ENCODE measurements around the gene BTBD1. TPM values are rescaled to one million over a fixed set of nuclear protein-coding genes. Genes with fewer than 3 reads are reported as not detected.

BTBD1 gene
- polyA plus RNA-seq (ENCODE audit: insufficient read length in 3 of 3) = 10 to 100 TPM; 70.7 to 77.1 (median 74.2) TPM

GRCh38 chr15:83066734-83067637 lies at the start of gene BTBD1:
TSS of gene BTBD1 (minus strand) at chr15:83067252. CDS start at chr15:83067151, 101 bp downstream.
- peak; percentile 64 to 81 (median 81) for DNase-seq (ENCODE audit: low read depth in 3 of 3, low spot score in 2 of 3)

- no peak for DNase-seq (ENCODE audit: low read depth in 3 of 3, low spot score in 2 of 3)
Measured at GRCh38 chr15:83115831-83116565, 48.9 kb upstream of the BTBD1 start.

- DNase-seq (ENCODE audit: low read depth in 3 of 3, low spot score in 2 of 3) = no peak
Measured at GRCh38 chr15:83115410-83115809, 48.4 kb upstream of the BTBD1 start.

- no peak for DNase-seq (ENCODE audit: low read depth in 3 of 3, low spot score in 2 of 3)
Measured at GRCh38 chr15:83114856-83115255, 47.8 kb upstream of the BTBD1 start.

GRCh38 chr15:83113881-83114674 lies 47.0 kb upstream of the BTBD1 start:
- no peak for DNase-seq (ENCODE audit: low read depth in 3 of 3, low spot score in 2 of 3)

- DNase-seq (ENCODE audit: low read depth in 3 of 3, low spot score in 2 of 3) = no peak
Measured at GRCh38 chr15:83112956-83113299, 45.9 kb upstream of the BTBD1 start.

- DNase-seq (ENCODE audit: low read depth in 3 of 3, low spot score in 2 of 3) = no peak
Measured at GRCh38 chr15:83112233-83112955, 45.3 kb upstream of the BTBD1 start.

GRCh38 chr15:83111149-83111548 lies 44.1 kb upstream of the BTBD1 start:
- no peak for DNase-seq (ENCODE audit: low read depth in 3 of 3, low spot score in 2 of 3)

- DNase-seq (ENCODE audit: low read depth in 3 of 3, low spot score in 2 of 3) = no peak
Measured at GRCh38 chr15:83110381-83110780, 43.3 kb upstream of the BTBD1 start.

GRCh38 chr15:83109532-83109931 lies 42.5 kb upstream of the BTBD1 start:
- DNase-seq (ENCODE audit: low read depth in 3 of 3, low spot score in 2 of 3) = no peak

- DNase-seq (ENCODE audit: low read depth in 3 of 3, low spot score in 2 of 3) = no peak
Measured at GRCh38 chr15:83108266-83109219, 41.5 kb upstream of the BTBD1 start.

GRCh38 chr15:83107841-83108181 lies 40.8 kb upstream of the BTBD1 start:
- DNase-seq (ENCODE audit: low read depth in 3 of 3, low spot score in 2 of 3) = no peak

- DNase-seq (ENCODE audit: low read depth in 3 of 3, low spot score in 2 of 3) = no peak
Measured at GRCh38 chr15:83106994-83107840, 40.2 kb upstream of the BTBD1 start, which contains the start of gene TM6SF1. TSS of gene TM6SF1 (plus strand) at chr15:83107645. CDS start at chr15:83107681, 36 bp downstream.

- no peak for DNase-seq (ENCODE audit: low read depth in 3 of 3, low spot score in 2 of 3)
Measured at GRCh38 chr15:83105440-83105839, 38.4 kb upstream of the BTBD1 start.

- DNase-seq (ENCODE audit: low read depth in 3 of 3, low spot score in 2 of 3) = no peak
Measured at GRCh38 chr15:83104141-83104540, 37.1 kb upstream of the BTBD1 start.

- DNase-seq (ENCODE audit: low read depth in 3 of 3, low spot score in 2 of 3) = no peak
Measured at GRCh38 chr15:83102346-83102745, 35.3 kb upstream of the BTBD1 start.

GRCh38 chr15:83100097-83100646 lies 33.1 kb upstream of the BTBD1 start:
- no peak for DNase-seq (ENCODE audit: low read depth in 3 of 3, low spot score in 2 of 3)

GRCh38 chr15:83099290-83099689 lies 32.2 kb upstream of the BTBD1 start:
- no peak for DNase-seq (ENCODE audit: low read depth in 3 of 3, low spot score in 2 of 3)
